Right lobe of liver (tissue), 6 donors: ENCODE data around the gene SPDYC. TPM values are rescaled to one million over a fixed set of nuclear protein-coding genes. Genes with fewer than 3 reads are reported as not detected.
A peak's percentile ranks its signal among the peaks of the same experiment; 100 is the strongest.

Source experiments
- ATAC-seq, 4 donors: fragments of 200-7000 bp; cut with Tn5 transposase; one replicate each; pipeline ENCODE4 v1.9.1; 2020; ENCODE audit warnings: mild to moderate bottlenecking in 4 of 4, moderate library complexity in 4 of 4
- DNase-seq, 3 donors: peaks; one replicate each; pipeline ENCODE4 v3.0.0-alpha.2; 2020
- H3K27ac ChIP-seq, 3 donors: fragments of 200-600 bp; one replicate each; pipeline ENCODE4 v1.8.0; 2022
- H3K27me3 ChIP-seq, 2 donors: fragments of 200-600 bp; one replicate each; pipeline ENCODE4 v1.8.0; 2022
- H3K36me3 ChIP-seq, 4 donors: fragments of 200-600 bp; sonication (generic) in 1 of 4; one replicate each; pipeline versions ENCODE4 v1.5.1 to v1.8.0; 2017 to 2022; ENCODE audit warnings: control low read depth in 1 of 4
- H3K4me1 ChIP-seq, 4 donors: fragments of 200-600 bp; sonication (generic) in 1 of 4; one replicate each; pipeline versions ENCODE4 v1.5.1 to v1.8.0; 2017 to 2022; ENCODE audit warnings: control low read depth in 1 of 4
- H3K4me3 ChIP-seq, 3 donors: fragments of 200-600 bp; one replicate each; pipeline ENCODE4 v1.8.0; 2022
- H3K9me3 ChIP-seq, 4 donors: fragments of 200-600 bp; sonication (generic) in 1 of 4; one replicate each; pipeline versions ENCODE4 v1.5.1 to v1.8.0; 2017 to 2022; ENCODE audit warnings: control low read depth in 1 of 4
- CTCF ChIP-seq, 4 donors: fragments of 200-600 bp in 3 of 4; fragments of 450-650 bp in 1 of 4; IDR thresholded peaks; one replicate each; pipeline versions ENCODE4 v1.5.1 to v1.8.0; 2016 to 2022; ENCODE audit warnings: antibody characterized with exemption in 4 of 4, mild to moderate bottlenecking in 2 of 4
- POLR2A ChIP-seq: fragments of 450-650 bp; IDR thresholded peaks from one replicate; pipeline ENCODE4 v1.6.1; 2017; ENCODE audit warnings: antibody characterized with exemption, mild to moderate bottlenecking
- WGBS: methylation state at CpG from one replicate; pipeline ENCODE4 v1.1.6; 2018; ENCODE audit warnings: low coverage, low lambda C conversion rate; ENCODE audit not compliant: insufficient coverage; ENCODE audit errors: missing lambda C conversion rate; 5-methylcytosine and 5-hydroxymethylcytosine counted together
- intact Hi-C, 2 donors: fragments of 100-400 bp; cut with DNase I; formaldehyde crosslinking; loops; one replicate each; pipeline versions ENCODE4 v1.11.2 to v1.14.1; 2022
- total RNA-seq, 6 experiments: library from RNA; depleted of rRNA in 2 of 6; stranded (reverse); fragments of >200 nt in 2 of 6; fragmentation: NEBNext Ultra II Directional in 3 of 6; extraction: Animal tissue kit (Norgen Biotek cat#: 25700) in 3 of 6; gene quantifications; one replicate each; pipeline versions ENCODE4 v1.1.0 to v1.2.4, GENCODE V29; 2016 to 2023
- donor health status: DM: no; HTN: yes; CAD: no.
- donor health status: DM: no; HTN: no; CAD: no.
- donor health status: DM: no; HTN: no; CAD: no.
- donor health status: DM: no; HTN: yes; CAD: no.
- donor health status: DM: no; HTN: yes; CAD: no.

The SPDYC gene
- total RNA-seq, 6 experiments from 2014 or later: 0.49 to 1.8 (median 0.87) TPM; not detected in 2

GRCh38 chr11:65127473-65128181, 42.4 kb upstream of the SPDYC start:
- peaks cover 11 to 79% (median 32%) of the 10 kb centered on the region in 4 donors for H3K36me3 ChIP-seq
- H3K4me1 ChIP-seq: peaks cover 0 to 11% (median 4%) of the 10 kb centered on the region in 4 donors
- ATAC-seq (no peak), DNase-seq (no peak)
- no peak overlapping the region for H3K4me3 ChIP-seq
- WGBS: 67% methylated on average over 9 of the region's 12 CpGs
- H3K9me3 ChIP-seq: no peaks in the 10 kb centered on the region
- intact Hi-C loops: loop anchor here in 1 of 2 donors (10.0 kb wide), 1 partner anchor 57 kb away; the partner anchor contains the start of gene CAPN1
- H3K27me3 ChIP-seq: no peaks in the 10 kb centered on the region
- TF ChIP-seq CTCF (IDR thresholded peaks at IDR 0.05) (no peak), POLR2A (no peak)
- H3K27ac ChIP-seq: no peak overlapping the region

- Histone ChIP-seq H3K4me3 (no peak overlapping the region), H3K36me3 (peaks cover 11 to 82% (median 34%) of the 10 kb centered on the region in 4 donors), H3K27ac (no peak overlapping the region), H3K4me1 (peaks cover 0 to 16% (median 6%) of the 10 kb centered on the region in 4 donors), H3K9me3 (no peaks in the 10 kb centered on the region), H3K27me3 (no peaks in the 10 kb centered on the region)
- intact Hi-C loops: loop anchor here in 1 of 2 donors (10.0 kb wide), 1 partner anchor 56 kb away; the partner anchor contains the start of gene CAPN1
- ATAC-seq: peak in 1 of 4 donors; percentile 4
- TF ChIP-seq CTCF (IDR thresholded peaks at IDR 0.05) (no peak), POLR2A (no peak)
- DNase-seq: peak in 1 of 3 donors; percentile 42
- WGBS: 67% methylated on average over 6 of the region's 15 CpGs
Measured at GRCh38 chr11:65128182-65129145, 41.6 kb upstream of the SPDYC start.

GRCh38 chr11:65129649-65130441, 40.2 kb upstream of the SPDYC start:
- no CpG with 5 or more reads among the region's 13 CpGs for WGBS
- Histone ChIP-seq H3K4me1 (peaks cover 0 to 16% (median 6%) of the 10 kb centered on the region in 4 donors), H3K27me3 (no peaks in the 10 kb centered on the region), H3K4me3 (no peak overlapping the region), H3K27ac (no peak overlapping the region), H3K36me3 (peaks cover 11 to 81% (median 34%) of the 10 kb centered on the region in 4 donors), H3K9me3 (no peaks in the 10 kb centered on the region)
- intact Hi-C loops: loop anchor here in 1 of 2 donors (10.0 kb wide), 2 partner anchors 55 to 125 kb away; partner anchors contain the start of gene CAPN1
- peak in 2 of 3 donors; percentile 23 to 49 for DNase-seq
- no peak for ATAC-seq
- no peak for TF ChIP-seq CTCF (IDR thresholded peaks at IDR 0.05)
- no peak for TF ChIP-seq POLR2A
